Ishikawa (cell line): ENCODE results near the gene ERBB4.

ENCODE experiments used
- CEBPB ChIP-seq: IDR thresholded peaks from 2 replicates; pipeline ENCODE4 v1.6.1; 2012
- CREB1 ChIP-seq: IDR thresholded peaks from 2 replicates; pipeline ENCODE4 v1.6.1; 2012; ENCODE audit warnings: low read depth
- EP300 ChIP-seq: IDR thresholded peaks from 2 replicates; pipeline ENCODE4 v1.6.1; 2012; ENCODE audit warnings: borderline replicate concordance
- REST ChIP-seq: IDR thresholded peaks from 2 replicates; pipeline ENCODE4 v1.6.1; 2012; ENCODE audit warnings: low read depth, mild to moderate bottlenecking
- TAF1 ChIP-seq: IDR thresholded peaks from 2 replicates; pipeline ENCODE4 v1.6.1; 2012; ENCODE audit warnings: low read depth, mild to moderate bottlenecking
- TCF12 ChIP-seq: IDR thresholded peaks from 2 replicates; pipeline ENCODE4 v1.6.1; 2012; ENCODE audit warnings: low read depth
- TEAD4 ChIP-seq: IDR thresholded peaks from 2 replicates; pipeline ENCODE4 v1.6.1; 2012
- YY1 ChIP-seq: IDR thresholded peaks from 2 replicates; pipeline ENCODE4 v1.6.1; 2012; ENCODE audit warnings: low read depth
- ZBTB7A ChIP-seq: IDR thresholded peaks from 2 replicates; pipeline ENCODE4 v1.6.1; 2012; ENCODE audit warnings: low read depth
- TF ChIP-seq, protein P1 (sequence below): IDR thresholded peaks from 2 replicates; pipeline ENCODE4 v1.6.1; 2012
- TF ChIP-seq, protein P2 (sequence below): IDR thresholded peaks from 2 replicates; pipeline ENCODE4 v1.6.1; 2012

- TF ChIP-seq YY1 (no peak), EP300 (no peak), TAF1 (no peak), CREB1 (no peak), TEAD4 (no peak), TCF12 (no peak), ZBTB7A (no peak), CEBPB (no peak), REST (no peak)
- TF ChIP-seq, protein P1, sequence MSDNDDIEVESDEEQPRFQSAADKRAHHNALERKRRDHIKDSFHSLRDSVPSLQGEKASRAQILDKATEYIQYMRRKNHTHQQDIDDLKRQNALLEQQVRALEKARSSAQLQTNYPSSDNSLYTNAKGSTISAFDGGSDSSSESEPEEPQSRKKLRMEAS, result no peak
- TF ChIP-seq, protein P2, sequence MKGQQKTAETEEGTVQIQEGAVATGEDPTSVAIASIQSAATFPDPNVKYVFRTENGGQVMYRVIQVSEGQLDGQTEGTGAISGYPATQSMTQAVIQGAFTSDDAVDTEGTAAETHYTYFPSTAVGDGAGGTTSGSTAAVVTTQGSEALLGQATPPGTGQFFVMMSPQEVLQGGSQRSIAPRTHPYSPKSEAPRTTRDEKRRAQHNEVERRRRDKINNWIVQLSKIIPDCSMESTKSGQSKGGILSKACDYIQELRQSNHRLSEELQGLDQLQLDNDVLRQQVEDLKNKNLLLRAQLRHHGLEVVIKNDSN, result no peak
Measured at GRCh38 chr2:211387734-211388133, 1150.9 kb downstream of the ERBB4 start.
